Peyer's patch (tissue), 4 donors: ENCODE measurements around the gene OR10G7. TPM values are rescaled to one million over a fixed set of nuclear protein-coding genes. Genes with fewer than 3 reads are reported as not detected.
A peak's percentile ranks its signal among the peaks of the same experiment; 100 is the strongest.

Experiments used
- DNase-seq, 3 donors: peaks; one replicate each; pipeline ENCODE4 v3.0.0-alpha.2; 2017 to 2019
- H3K27ac ChIP-seq, 4 donors: fragments of 200-600 bp; sonication (generic); one replicate each; pipeline ENCODE4 v1.5.1; 2016 to 2019
- H3K27me3 ChIP-seq, 2 donors: fragments of 200-600 bp; sonication (generic); one replicate each; pipeline ENCODE4 v1.5.1; 2019
- H3K36me3 ChIP-seq, 3 donors: fragments of 200-600 bp; sonication (generic); one replicate each; pipeline ENCODE4 v1.5.1; 2016 to 2019
- H3K4me1 ChIP-seq, 4 donors: fragments of 200-600 bp; sonication (generic); one replicate each; pipeline ENCODE4 v1.5.1; 2016 to 2019
- H3K4me3 ChIP-seq, 4 donors: fragments of 200-600 bp; sonication (generic); 1 replicate in 3 of 4; 2 replicates in 1 of 4; pipeline ENCODE4 v1.5.1; 2016 to 2019; ENCODE audit warnings: mild to moderate bottlenecking in 1 of 4
- H3K9me3 ChIP-seq, 4 donors: fragments of 200-600 bp; sonication (generic); one replicate each; pipeline ENCODE4 v1.5.1; 2016 to 2019; ENCODE audit warnings: mild to moderate bottlenecking in 1 of 4
- POLR2A ChIP-seq, 2 donors: fragments of 450-650 bp; IDR thresholded peaks; one replicate each; pipeline ENCODE4 v1.5.1; 2017; ENCODE audit warnings: antibody characterized with exemption in 2 of 2, mild to moderate bottlenecking in 2 of 2, moderate library complexity in 2 of 2
- total RNA-seq, 4 donors: library from RNA; depleted of rRNA; stranded (reverse); fragments of >200 nt; gene quantifications; one replicate each; pipeline ENCODE4 v1.1.0, GENCODE V29; 2016
- TF ChIP-seq, protein P1 (sequence below), 6 experiments: fragments of 450-650 bp in 4 of 6; fragments of 200-600 bp in 2 of 6; sonication (generic) in 1 of 6; IDR thresholded peaks; one replicate each; pipeline ENCODE4 v1.5.1; 2017 to 2019; ENCODE audit warnings: antibody characterized with exemption in 6 of 6, mild to moderate bottlenecking in 3 of 6, moderate library complexity in 1 of 6

Gene OR10G7
- total RNA-seq, 4 donors from 2014 or later, result not detected

DNA sequence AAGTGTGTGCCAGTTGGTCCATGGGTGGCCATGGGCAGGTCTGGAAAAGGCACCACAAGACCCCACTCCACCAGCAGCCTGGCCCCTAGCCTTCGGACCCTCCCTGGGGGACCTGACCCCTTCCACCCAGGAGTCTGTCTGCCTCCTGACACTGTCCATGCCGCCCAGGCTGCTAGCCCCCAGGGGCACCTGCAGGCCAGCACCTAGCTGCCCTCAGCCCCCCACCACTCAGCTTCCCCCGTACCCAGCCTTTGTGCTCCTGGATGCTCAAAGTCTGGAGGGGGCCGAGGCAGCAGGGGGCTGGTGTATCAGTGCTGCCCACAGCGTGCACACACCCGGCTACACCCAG lies 34.3 kb upstream of the OR10G7 start:
- no peak for TF ChIP-seq POLR2A (IDR thresholded peaks at IDR 0.05)
- TF ChIP-seq, protein P1, sequence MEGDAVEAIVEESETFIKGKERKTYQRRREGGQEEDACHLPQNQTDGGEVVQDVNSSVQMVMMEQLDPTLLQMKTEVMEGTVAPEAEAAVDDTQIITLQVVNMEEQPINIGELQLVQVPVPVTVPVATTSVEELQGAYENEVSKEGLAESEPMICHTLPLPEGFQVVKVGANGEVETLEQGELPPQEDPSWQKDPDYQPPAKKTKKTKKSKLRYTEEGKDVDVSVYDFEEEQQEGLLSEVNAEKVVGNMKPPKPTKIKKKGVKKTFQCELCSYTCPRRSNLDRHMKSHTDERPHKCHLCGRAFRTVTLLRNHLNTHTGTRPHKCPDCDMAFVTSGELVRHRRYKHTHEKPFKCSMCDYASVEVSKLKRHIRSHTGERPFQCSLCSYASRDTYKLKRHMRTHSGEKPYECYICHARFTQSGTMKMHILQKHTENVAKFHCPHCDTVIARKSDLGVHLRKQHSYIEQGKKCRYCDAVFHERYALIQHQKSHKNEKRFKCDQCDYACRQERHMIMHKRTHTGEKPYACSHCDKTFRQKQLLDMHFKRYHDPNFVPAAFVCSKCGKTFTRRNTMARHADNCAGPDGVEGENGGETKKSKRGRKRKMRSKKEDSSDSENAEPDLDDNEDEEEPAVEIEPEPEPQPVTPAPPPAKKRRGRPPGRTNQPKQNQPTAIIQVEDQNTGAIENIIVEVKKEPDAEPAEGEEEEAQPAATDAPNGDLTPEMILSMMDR (IDR thresholded peaks at IDR 0.05), result no peak
- H3K36me3 ChIP-seq, result no peaks in the 10 kb centered on the region
- H3K4me3 ChIP-seq, result peak overlapping the region in 2 of 4 donors; percentile 50 to 58
- H3K9me3 ChIP-seq, result no peaks in the 10 kb centered on the region
- H3K4me1 ChIP-seq, result peaks cover 0 to 6% (median 0%) of the 10 kb centered on the region in 4 donors
- no peaks in the 10 kb centered on the region for H3K27me3 ChIP-seq
- peak overlapping the region in 2 of 4 donors; percentile 42 to 46 for H3K27ac ChIP-seq
- no peak for DNase-seq

DNA sequence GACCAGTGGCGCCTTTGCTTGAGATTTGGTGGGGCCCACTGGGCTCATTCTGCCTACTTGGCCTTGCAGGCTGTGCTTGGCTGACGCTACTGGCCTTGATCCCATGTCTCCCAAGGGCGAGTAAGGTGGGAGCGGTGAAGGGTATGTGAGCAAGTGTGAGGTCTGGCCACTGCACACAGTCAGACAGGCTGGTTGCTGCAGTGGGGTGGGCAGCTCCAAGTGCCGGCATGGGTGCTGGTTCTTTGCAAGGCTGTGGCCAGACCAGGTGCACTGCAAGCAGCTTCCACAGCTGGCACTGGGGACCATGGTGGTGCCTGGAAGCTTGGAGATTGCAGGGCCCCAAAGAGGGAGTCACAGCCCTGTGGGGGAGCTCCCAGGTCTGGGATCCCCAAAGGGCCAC lies 33.4 kb upstream of the OR10G7 start:
- DNase-seq, result no peak
- Histone ChIP-seq H3K27ac (no peak overlapping the region), H3K36me3 (no peaks in the 10 kb centered on the region), H3K9me3 (no peaks in the 10 kb centered on the region), H3K4me3 (no peak overlapping the region), H3K4me1 (peaks cover 0 to 9% (median 0%) of the 10 kb centered on the region in 4 donors), H3K27me3 (no peaks in the 10 kb centered on the region)
- TF ChIP-seq, protein P1 (IDR thresholded peaks at IDR 0.05), result no peak
- no peak for TF ChIP-seq POLR2A (IDR thresholded peaks at IDR 0.05)

DNA sequence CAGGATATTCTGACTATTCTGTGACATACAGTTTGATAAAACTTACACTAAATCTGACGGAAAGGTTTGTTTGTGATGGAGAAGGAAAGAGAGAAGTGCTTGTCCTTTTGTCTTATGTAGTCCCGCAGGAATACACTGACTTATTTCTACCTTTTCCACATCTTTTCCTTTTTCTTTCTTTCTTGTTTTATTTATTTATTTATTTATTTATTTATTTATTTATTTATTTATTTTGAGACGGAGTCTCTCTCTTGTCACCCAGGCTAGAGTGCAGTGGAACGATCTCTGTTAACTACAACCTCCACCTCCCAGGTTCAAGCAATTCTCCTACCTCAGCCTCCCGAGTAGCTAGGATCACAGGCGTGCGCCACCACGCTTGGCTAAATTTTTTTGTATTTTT lies 31.0 kb upstream of the OR10G7 start:
- Histone ChIP-seq H3K27ac (no peak overlapping the region), H3K4me1 (peaks cover 0 to 10% (median 0%) of the 10 kb centered on the region in 4 donors), H3K27me3 (no peaks in the 10 kb centered on the region), H3K4me3 (no peak overlapping the region), H3K9me3 (no peaks in the 10 kb centered on the region), H3K36me3 (no peaks in the 10 kb centered on the region)
- TF ChIP-seq POLR2A (IDR thresholded peaks at IDR 0.05), result no peak
- TF ChIP-seq, protein P1 (IDR thresholded peaks at IDR 0.05), result no peak
- DNase-seq, result no peak

DNA sequence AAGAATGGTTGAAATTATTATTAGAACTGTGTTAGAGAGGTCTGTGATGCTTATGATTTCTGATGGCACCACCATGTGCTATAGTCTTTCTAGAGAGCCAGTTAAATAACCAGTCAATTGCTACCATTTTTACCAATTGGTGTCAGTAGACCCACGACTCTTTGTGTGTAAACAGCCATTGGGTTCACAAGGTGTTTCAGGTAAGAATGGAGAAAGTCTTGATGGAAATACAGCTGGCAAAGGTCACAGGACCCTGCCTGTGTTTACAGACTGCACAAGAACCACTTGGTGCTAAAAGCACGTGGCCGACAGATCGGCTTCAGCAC lies 30.5 kb upstream of the OR10G7 start:
- no peak for TF ChIP-seq POLR2A (IDR thresholded peaks at IDR 0.05)
- TF ChIP-seq, protein P1 (IDR thresholded peaks at IDR 0.05), result no peak
- Histone ChIP-seq H3K27me3 (no peaks in the 10 kb centered on the region), H3K9me3 (no peaks in the 10 kb centered on the region), H3K36me3 (no peaks in the 10 kb centered on the region), H3K4me3 (no peak overlapping the region), H3K27ac (no peak overlapping the region), H3K4me1 (peaks cover 0 to 10% (median 0%) of the 10 kb centered on the region in 4 donors)
- DNase-seq, result no peak

DNA sequence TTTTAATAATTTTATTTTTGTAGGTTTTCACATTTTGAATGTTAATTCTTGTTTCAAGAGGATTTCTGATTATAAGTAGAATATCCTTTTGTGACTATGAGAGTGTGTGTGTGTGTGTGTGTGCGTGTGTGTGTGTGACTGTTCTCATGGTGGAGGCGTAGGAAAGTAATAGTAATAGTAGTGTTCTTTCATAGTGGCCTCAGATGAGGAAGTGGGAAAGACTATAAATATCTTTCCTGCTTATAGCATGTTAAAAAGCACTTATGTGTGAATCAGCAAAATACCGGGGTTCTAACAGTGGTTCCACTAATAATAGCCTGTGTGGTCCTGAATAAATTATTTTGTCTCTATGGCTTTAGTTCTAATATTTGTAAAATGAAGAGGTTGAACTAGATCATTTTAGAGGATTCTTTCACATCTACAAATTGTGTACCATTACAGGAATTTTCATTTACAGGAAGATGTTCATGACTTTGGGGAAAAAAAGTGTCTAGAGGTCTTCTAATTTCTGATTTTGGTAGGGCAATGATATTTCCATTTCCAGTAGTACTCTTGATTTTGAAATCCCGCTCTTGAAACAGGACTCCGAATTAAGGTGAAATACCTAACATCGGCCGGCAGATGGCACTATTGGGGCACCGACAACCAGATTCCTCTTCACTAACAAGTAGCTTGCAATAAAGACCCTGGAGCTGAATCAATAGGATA lies 29.9 kb upstream of the OR10G7 start:
- DNase-seq, result peak; percentile 35 to 76 (median 76)
- no peak overlapping the region for H3K4me3 ChIP-seq
- no peak for TF ChIP-seq POLR2A (IDR thresholded peaks at IDR 0.05)
- TF ChIP-seq, protein P1 (IDR thresholded peaks at IDR 0.05), result peak; percentile 43 to 75 (median 74)
- H3K27ac ChIP-seq, result no peak overlapping the region
- H3K27me3 ChIP-seq, result no peaks in the 10 kb centered on the region
- H3K36me3 ChIP-seq, result no peaks in the 10 kb centered on the region
- no peaks in the 10 kb centered on the region for H3K9me3 ChIP-seq
- peaks cover 0 to 10% (median 0%) of the 10 kb centered on the region in 4 donors for H3K4me1 ChIP-seq
